ENCODE data around the gene CACNA2D4. TPM values are rescaled to one million over a fixed set of nuclear protein-coding genes. Genes with fewer than 3 reads are reported as not detected.

Gene CACNA2D4
- total and polyA plus RNA-seq, 2 of the 13 experiments (the other 11 are each of a cell fraction or from before 2014, with no cell fraction given): 14.2 to 136 TPM

DNA sequence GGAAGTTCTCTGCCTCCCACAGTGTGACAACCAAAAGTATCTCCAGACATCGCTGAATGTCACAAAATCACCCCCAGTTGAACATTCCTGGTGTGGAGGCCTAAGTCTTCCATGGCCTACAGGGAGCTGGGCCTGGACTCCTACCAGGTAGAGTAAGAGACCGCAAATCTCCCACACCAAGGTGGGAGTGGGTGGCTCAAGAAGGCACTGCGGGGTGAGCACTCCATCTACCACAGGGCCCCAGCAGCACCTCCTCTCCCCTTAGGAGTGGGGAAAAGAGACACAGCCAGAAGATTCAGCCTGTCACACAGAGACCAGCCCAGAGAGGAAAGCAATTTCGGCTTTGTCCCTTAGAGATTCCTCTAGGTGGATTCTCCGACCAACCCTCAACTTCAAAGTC lies 72.6 kb downstream of the CACNA2D4 start (continued):
- TF ChIP-seq RFX1 (IDR thresholded peaks at IDR 0.05) (no peak), ZNF549 (CRISPR knock-in tag; IDR thresholded peaks at IDR 0.05) (no peak), SP140L (CRISPR knock-in tag; IDR thresholded peaks at IDR 0.05; ENCODE audit: borderline replicate concordance) (no peak), MED1 (CRISPR knock-in tag; IDR thresholded peaks at IDR 0.05) (no peak), CEBPG (CRISPR knock-in tag; IDR thresholded peaks at IDR 0.05) (no peak), TCF7L2 (IDR thresholded peaks at IDR 0.05; ENCODE audit: low read depth, low read length) (no peak), ZNF121 (CRISPR knock-in tag; IDR thresholded peaks at IDR 0.05) (no peak), KMT2A (CRISPR knock-in tag; IDR thresholded peaks at IDR 0.05) (no peak), EZH2 (conservative IDR thresholded peaks at IDR 0.05; ENCODE audit: low read depth, low read length) (no peak), ZNF768 (CRISPR knock-in tag; IDR thresholded peaks at IDR 0.05) (no peak)
- TF ChIP-seq, protein P1, sequence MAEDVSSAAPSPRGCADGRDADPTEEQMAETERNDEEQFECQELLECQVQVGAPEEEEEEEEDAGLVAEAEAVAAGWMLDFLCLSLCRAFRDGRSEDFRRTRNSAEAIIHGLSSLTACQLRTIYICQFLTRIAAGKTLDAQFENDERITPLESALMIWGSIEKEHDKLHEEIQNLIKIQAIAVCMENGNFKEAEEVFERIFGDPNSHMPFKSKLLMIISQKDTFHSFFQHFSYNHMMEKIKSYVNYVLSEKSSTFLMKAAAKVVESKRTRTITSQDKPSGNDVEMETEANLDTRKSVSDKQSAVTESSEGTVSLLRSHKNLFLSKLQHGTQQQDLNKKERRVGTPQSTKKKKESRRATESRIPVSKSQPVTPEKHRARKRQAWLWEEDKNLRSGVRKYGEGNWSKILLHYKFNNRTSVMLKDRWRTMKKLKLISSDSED (CRISPR knock-in tag; IDR thresholded peaks at IDR 0.05): no peak

DNA sequence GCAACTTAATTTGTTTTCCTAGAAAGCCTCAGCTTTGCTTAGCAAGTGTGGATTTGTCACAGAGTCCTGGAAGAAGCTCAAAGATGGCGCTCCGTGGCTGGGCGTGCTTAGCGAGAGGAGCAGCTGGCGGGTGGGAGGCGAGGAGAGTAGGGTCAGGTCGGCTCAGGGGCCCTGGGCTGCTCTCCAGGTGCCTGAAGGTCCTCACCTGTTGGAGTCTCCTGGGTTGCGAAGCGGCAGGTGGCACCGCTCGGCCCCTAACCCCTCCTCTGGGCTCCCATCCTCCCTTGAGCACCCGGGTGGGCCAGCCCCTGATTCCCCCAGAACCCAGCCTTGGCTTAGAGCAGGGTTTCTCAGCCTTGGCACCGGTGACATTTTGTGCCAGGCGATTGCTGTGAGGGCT lies 73.0 kb downstream of the CACNA2D4 start:
- POLR2A ChIA-PET: no interaction called here
- 42% methylated on average over 5 of the region's 14 CpGs for WGBS (ENCODE audit: low lambda C conversion rate)
- no peak for FAIRE-seq
- TF ChIP-seq, protein P2, sequence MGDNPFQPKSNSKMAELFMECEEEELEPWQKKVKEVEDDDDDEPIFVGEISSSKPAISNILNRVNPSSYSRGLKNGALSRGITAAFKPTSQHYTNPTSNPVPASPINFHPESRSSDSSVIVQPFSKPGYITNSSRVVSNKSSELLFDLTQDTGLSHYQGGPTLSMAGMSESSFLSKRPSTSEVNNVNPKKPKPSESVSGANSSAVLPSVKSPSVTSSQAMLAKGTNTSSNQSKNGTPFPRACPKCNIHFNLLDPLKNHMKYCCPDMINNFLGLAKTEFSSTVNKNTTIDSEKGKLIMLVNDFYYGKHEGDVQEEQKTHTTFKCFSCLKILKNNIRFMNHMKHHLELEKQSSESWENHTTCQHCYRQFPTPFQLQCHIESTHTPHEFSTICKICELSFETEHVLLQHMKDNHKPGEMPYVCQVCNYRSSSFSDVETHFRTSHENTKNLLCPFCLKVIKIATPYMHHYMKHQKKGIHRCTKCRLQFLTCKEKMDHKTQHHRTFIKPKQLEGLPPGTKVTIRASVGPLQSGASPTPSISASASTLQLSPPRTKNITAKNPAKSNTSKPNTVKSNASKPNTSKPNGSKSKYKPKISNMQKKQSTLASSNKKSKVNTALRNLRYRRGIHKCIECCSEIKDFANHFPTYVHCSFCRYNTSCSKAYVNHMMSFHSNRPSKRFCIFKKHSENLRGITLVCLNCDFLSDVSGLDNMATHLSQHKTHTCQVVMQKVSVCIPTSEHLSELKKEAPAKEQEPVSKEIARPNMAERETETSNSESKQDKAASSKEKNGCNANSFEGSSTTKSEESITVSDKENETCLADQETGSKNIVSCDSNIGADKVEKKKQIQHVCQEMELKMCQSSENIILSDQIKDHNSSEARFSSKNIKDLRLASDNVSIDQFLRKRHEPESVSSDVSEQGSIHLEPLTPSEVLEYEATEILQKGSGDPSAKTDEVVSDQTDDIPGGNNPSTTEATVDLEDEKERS (CRISPR knock-in tag; IDR thresholded peaks at IDR 0.05): no peak
- TF ChIP-seq ATF7-NPFF (CRISPR knock-in tag; IDR thresholded peaks at IDR 0.05; ENCODE audit: low read depth): no peak
- TF ChIP-seq, protein P3, sequence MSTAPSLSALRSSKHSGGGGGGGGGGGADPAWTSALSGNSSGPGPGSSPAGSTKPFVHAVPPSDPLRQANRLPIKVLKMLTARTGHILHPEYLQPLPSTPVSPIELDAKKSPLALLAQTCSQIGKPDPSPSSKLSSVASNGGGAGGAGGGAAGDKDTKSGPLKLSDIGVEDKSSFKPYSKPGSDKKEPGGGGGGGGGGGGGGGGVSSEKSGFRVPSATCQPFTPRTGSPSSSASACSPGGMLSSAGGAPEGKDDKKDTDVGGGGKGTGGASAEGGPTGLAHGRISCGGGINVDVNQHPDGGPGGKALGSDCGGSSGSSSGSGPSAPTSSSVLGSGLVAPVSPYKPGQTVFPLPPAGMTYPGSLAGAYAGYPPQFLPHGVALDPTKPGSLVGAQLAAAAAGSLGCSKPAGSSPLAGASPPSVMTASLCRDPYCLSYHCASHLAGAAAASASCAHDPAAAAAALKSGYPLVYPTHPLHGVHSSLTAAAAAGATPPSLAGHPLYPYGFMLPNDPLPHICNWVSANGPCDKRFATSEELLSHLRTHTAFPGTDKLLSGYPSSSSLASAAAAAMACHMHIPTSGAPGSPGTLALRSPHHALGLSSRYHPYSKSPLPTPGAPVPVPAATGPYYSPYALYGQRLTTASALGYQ (CRISPR knock-in tag; IDR thresholded peaks at IDR 0.05): no peak

More for the DNA sequence above, 73.0 kb downstream of the CACNA2D4 start:
- no peak for DNase-seq (ENCODE audit: low spot score)
- Histone ChIP-seq H3K4me1 (ENCODE audit: insufficient read depth, low read length) (peaks cover 22% of the 10 kb centered on the region), H3K27ac (ENCODE audit: extremely low read length, insufficient read depth, low read length) (no peak overlapping the region), H3K9me3 (ENCODE audit: low read length) (no peaks in the 10 kb centered on the region), H3K4me2 (ENCODE audit: low read depth, low read length) (no peak overlapping the region), H2AFZ (ENCODE audit: low read length) (no peak overlapping the region), H4K20me1 (ENCODE audit: insufficient read depth, low read length) (no peaks in the 10 kb centered on the region), H3K4me3 (replicated peaks in 1 of 3; ENCODE audit: insufficient read depth in 1 of 3, low read depth in 2 of 3, low read length in 3 of 3) (no peak overlapping the region), H3K27me3 (ENCODE audit: control insufficient read depth in 1 of 2, insufficient read depth in 2 of 2, low read length in 2 of 2) (peaks cover 9 to 54% of the 10 kb centered on the region in 2 experiments), H3K9ac (ENCODE audit: insufficient read depth, low read depth, low read length) (no peak overlapping the region), H3K36me3 (replicated peaks in 1 of 2; ENCODE audit: control insufficient read depth in 1 of 2, insufficient read depth in 2 of 2, low read length in 2 of 2) (no peaks in the 10 kb centered on the region), H3K79me2 (ENCODE audit: insufficient read depth, low read length) (no peaks in the 10 kb centered on the region)
- CTCF ChIA-PET (ENCODE audit: low intra/inter-chr PET ratio, low total read pairs): no interaction called here
- intact Hi-C loops (cut with micrococcal nuclease; ENCODE audit: unreplicated experiment): no loop called here
- ATAC-seq: no peak
- no TSS peak for BruUV-seq (replicated peaks)
- in situ Hi-C loops (cut with HindIII; ENCODE audit: extremely low pct_ligation_motif_present, low pct_unique_long_range_greater_than_20kb): no loop called here
